ENCODE data around the gene PRR11.
"Not testable (repeated sequence)": the region's sequence is repeated elsewhere in the genome, so short reads cannot be mapped to it uniquely, and the experiment has no call there.

The PRR11 gene

DNA sequence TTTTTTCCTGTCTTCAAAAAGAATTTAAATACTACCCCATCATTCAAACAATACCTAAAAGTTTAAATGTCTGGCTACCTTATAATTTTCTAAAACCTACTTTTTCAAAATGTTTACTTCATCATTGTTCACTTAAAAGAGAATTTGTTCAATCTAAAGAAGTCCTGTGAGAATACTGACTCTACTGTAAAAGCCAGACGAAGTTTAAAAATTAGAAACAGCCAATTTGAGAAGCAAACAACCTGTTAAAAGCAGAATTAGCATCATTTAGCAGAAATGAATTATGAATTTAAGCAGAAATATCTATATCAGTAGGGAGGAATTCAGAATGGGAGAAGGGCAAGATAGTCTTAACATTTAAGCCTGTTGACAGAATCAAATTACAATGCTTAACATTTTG, 2.6 kb upstream of the PRR11 start:
- no peak for DNase-seq (ENCODE audit: low spot score)

DNA sequence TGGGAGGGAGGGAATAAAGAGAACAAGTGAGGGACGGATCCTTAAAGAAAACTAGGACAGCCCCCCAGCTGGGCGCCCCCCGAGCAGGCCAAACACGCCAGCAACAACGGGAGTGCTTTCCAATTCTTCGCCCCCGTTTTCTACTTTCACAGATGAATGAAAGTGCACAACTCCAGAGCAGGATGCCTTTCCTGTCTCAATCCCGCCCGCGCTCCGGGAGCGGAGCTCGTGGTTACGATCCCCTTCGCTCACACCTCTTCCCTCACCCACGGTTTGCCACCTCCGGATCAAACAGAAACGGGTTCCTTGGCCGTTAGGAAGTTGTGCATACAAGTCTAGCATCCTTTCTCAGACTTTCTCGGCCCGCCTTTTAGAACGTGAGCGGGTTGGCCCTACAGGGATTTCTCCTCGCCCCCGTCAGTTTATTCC, 1.2 kb upstream of the PRR11 start:
- DNase-seq (ENCODE audit: low spot score) = peak; percentile 80

DNA sequence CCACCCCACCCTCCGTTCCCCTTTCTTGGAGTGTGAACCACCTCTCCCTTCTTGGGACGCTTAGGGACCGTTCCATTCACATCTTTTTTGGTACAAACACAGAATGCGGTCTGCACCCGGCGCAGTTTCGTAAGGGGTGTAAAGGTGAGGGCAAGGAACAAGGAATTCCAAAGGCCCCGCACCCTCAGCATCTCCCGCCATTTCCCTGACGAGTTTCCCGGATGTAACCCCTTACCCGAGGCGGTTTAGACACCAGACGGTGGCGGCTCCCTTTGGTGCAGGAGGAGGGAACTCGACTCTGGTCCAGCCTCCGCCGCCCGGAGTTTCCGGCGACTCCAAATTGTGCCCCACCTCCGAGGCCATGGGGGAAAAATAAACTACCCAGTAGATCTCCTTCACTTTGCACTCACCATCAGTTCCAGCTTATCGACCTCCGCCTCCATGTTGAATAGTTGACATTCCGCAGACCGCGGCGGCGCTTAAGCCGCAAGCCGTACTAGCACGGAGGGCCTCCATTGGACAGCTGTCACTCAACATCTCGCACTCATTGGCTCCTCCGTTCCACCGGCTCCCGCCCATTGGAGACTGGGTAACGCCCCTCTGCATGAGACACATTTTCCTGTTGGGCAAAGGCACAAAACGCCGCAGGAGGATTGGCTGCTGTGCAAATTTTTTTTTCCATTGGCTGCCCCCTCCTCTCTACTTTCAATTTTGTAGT, 666 bp upstream of the PRR11 start, which contains the start of gene SKA2:
SKA2 (minus strand) TSS at position 466 of the 718 bp plus-strand sequence; CDS start at position 443, 23 bp downstream.
- peak; percentile 100 for DNase-seq (ENCODE audit: low spot score)

DNA sequence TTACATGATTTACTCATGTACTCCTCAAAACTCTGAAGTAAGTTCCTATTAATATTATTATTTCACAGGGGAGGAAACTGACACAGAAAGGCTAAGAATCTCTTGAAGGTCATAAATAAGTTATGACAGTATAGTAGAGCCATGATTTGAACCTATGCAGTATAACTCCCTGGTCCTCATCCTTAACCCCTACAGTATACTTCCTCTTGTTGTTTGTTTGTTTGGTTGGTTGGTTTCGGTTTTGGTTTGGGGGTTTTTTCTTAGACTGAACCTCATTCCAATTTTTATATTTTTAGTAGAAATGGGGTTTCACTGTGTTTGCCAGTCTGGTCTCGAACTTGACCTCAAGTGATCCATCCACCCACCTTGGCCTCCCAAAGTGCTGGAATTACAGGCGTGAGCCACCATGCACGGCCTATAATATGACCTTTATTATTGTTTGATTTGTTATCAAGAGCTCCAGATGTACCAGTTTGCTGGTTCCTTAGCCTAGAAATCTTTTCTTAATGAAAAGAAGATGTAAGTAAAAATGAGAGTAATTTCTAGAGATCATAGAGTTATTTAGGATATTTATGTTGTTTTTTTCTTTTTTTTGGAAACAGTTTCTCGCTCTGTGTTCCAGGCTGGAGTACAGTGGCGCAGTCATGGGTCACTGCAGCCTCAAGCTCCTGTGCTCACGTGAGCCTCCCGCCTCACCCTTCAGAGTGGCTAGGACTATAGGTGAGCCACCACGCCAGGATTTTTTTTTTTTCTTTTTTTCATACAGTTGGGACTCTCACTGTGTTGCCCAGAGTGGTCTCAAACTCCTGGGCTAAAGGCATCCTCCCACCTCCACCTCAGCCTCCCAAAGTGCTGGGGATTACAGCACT, 4.8 kb downstream of the PRR11 start:
- DNase-seq (ENCODE audit: low spot score) = no peak

DNA sequence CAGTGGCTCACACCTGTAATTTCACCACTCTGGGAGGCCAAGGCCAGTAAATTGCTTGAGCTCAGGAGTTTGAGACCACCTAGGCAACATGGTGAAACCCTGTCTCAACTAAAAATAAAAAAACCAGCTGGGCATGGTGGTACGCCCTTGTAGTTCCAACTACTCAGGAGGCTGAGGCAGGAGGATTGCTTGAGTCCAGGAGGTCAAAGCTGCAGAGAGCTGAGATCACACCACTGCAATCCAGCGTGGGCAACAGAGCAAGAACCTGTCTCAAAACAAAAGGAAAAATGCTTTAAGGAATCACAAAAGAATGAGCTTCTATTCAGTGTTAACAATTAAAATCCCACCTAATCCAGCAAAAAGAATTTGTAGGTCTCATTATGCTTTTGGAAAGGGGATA, 5.9 kb downstream of the PRR11 start:
- DNase-seq (ENCODE audit: low spot score) = no peak

DNA sequence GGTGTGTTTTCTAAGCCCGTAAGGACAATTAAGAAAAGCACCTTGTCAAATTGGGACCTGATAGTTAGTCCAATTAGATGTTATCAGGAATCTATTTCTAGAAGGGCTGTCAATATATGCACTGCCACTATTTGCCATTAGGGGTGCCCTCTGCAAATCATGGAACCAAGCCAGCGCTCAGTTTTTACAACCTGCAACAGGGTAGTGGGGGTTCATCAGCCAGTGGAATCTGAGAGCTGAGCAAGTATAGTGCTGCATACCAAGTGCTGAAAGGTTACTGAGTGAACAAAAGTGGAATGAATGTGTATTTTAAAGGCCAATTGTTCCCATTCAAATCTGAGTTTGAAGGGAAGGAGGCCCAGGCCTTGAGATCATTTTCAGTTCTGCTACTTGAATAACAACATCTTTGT, 10.4 kb downstream of the PRR11 start:
- DNase-seq (ENCODE audit: low spot score) = peak; percentile 78

DNA sequence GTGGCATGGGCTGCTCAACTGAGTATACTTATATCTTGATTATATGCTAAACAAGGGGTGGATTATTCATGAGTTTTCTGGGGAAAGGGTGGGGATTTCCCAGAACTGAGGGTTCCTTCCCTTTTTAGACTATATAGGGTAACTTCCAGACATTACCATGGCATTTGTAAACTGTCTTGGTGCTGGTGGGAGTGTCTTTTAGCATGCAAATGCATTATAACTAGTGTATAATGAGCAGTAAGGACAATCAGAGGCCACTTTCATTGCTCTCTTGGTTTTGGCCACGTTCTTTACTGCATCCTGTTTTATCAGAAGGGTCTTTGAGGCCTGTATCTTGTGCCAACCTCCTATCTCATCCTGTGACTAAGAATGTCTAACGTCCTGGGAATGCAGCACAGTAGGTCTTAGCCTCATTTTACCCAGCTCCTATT, 12.0 kb downstream of the PRR11 start:
- no peak for DNase-seq (ENCODE audit: low spot score)

DNA sequence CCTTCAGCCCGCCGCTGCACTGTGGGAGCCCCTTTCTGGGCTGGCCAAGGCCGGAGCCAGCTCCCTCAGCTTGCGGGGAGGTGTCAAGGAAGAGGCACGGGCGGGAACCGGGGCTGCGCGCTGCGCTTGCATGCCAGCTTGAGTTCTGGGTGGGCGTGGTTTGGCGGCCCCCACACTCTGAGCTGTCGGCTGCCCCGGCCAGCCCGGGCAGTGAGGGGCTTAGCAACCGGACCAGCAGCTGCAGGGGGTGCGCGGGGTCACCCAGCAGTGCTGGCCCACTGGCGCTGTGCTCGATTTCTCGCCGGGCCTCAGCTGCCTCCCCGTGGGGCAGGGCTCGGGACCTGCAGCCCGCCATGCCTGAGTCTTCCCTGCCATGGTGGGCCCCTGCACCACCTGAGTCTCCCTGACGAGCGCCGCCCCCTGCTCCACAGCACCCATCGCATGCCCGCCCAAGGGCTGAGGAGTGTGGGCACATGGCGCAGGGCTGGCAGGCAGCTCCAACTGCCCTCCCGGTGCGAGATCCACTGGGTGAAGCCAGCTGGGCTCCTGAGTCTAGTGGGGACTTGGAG, 17.0 kb downstream of the PRR11 start:
- no peak for DNase-seq (ENCODE audit: low spot score)

DNA sequence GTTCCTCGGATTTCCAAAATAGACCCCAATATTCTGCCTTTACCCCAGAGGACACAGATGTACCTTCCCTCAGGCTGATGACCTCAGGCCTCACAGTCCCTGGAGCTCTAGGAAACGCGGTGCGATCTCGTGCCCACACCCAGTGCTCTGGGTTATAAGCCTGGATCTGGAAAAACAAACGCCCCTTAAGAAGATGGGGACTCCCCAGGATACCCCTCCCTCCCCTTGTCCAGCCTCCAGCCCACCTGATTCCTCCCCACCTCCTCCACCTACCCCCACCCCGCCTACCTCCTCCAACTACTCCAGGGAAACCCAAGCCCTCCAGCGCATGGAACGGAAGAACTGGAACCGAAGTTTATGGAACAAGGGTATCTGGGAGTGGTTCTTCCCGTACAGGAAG, 19.1 kb downstream of the PRR11 start:
- no peak for DNase-seq (ENCODE audit: low spot score)

DNA sequence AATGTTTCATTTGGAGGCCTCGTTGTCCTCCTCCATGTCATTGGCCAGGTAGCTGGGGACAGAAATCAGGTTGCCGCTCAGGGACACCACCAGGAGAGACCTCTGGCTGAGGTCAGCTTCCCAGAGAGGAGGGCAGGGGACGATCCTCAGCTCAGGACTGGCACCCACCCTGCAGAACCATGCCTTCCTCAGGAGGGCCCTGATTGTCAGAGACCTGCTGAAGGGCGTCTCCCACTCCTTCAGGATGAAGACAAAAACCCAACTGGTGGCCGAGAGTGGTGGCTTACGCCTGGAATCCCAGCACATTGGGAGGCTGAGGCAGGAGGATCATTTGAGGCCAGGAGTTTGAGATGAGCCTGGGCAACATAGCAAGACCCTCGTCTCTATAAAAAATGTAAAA, 19.5 kb downstream of the PRR11 start:
- DNase-seq (ENCODE audit: low spot score) = no peak

DNA sequence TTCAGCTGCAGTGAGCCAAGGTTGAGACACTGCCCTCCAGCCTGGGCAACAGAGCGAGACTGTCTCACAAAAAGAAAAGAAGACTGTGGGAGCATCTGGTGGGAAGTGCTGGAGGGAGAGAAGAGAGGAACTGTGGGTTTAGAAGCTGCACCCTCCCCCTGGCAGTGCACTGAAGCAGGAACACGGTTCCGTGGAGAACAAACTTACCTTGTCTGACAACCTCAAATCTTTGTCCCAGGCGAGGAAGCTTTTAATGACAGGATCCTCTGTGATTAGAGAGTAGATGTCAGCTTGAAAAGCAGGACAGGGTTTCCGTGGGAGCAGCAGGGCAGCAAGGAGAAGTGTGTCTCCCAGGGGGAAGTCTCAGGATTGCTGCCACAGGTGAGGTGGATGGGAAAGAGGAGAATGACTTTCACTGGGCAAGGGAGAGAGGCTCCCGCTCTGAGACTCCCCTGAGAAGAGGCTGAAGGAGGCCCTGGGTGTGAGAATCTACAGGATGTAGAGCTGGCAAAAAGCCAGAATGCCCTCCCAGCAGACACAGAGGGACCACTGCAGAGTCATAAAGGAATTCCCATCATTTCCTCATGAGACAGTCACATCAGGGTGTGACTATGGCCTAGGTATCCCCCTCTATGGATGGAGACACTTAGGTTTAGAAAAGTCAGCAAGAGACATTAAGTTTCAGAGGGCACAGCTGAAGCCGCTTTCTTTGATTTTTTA, 22.9 kb downstream of the PRR11 start:
- DNase-seq (ENCODE audit: low spot score) = no peak

DNA sequence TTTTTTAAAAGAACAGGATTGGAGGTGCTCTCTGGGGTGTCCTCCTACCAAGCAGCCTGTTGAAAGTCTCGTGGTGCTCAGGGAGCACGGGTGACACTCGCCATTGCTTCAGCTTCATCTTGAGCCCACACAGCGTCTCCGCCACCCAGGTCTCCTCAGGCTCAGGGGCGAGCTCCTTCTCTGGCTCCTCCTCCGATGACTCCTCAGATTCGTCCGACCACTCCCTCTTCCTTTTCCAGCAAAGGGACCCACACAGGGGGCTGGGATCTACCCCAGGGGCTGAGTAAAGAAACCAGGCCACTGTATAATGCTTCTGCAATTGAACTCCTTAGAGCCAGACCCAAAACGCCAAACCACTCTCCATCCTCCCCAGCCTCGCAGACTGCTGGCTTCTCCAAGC, 24.1 kb downstream of the PRR11 start:
- not testable (repeated sequence) for DNase-seq (ENCODE audit: low spot score)

DNA sequence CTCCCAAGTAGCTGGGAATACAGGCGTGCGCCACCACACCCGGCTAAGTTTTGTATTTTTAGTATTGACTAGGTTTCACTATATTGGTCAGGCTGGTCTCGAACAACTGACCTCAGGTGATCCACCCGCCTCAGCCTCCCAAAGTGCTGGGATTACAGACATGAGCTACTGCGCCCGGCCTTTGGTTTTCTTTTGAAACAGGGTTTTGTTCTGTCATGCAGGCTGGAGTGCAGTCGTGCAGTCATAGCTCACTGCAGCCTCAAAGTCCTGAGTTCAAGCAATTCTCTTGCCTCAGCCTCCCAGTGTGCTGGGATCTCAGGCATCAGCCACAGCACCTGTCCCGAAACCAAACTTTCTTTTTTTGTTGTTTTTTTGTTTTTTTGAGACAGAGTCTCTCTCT, 25.1 kb downstream of the PRR11 start:
- no peak for DNase-seq (ENCODE audit: low spot score)

DNA sequence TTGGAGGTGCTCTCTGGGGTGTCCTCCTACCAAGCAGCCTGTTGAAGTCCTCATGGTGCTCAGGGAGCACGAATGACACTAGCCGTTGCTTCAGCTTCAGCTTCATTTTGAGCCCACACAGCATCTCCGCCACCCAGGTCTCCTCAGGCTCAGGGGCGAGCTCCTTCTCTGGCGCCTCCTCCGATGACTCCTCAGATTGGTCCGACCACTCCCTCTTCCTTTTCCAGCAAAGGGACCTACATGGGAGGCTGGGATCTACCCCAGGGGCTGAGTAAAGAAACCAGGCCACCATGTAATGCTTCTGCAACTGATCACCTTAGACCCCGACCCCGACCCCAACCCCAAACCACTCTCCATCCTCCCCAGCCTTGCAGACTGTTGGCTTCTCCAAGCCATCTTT, 25.9 kb downstream of the PRR11 start:
- no peak for DNase-seq (ENCODE audit: low spot score)

DNA sequence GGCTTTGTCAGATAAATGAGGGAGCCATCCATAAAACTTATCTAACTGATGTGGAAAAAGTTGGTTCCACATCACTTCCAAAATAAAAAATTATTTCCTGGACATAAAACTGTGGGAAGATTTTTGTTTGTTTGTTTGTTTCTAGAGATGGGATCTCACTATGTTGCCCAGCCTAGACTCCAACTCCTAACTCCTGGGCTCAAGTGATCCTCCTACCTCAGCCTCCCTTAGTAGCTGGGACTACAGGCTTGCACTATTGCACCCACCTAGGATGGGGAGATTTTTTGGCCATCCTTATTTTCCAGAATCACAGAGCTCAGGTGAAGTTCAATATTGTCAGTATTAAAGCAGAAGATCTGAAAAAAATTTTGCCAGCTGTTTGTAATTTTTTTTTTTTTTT, 30.5 kb downstream of the PRR11 start:
- no peak for DNase-seq (ENCODE audit: low spot score)

DNA sequence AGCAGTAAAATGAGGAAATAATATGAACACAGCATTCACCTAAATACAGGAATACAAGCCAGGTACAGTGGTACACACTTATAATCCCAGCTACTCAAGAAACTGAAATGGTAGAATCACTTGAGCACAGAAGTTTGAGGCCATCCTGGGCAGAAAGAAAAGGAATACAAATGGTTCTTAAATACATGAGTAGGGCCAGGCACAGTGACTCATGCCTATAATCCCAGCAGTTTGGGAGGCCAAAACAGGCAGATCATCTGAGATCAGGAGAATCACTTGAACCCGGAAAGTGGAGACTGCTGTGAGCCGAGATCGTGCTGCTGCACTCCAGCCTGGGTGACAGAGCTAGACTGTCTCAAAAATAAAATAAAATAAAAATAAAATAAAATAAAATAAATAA, 31.3 kb downstream of the PRR11 start:
- no peak for DNase-seq (ENCODE audit: low spot score)

DNA sequence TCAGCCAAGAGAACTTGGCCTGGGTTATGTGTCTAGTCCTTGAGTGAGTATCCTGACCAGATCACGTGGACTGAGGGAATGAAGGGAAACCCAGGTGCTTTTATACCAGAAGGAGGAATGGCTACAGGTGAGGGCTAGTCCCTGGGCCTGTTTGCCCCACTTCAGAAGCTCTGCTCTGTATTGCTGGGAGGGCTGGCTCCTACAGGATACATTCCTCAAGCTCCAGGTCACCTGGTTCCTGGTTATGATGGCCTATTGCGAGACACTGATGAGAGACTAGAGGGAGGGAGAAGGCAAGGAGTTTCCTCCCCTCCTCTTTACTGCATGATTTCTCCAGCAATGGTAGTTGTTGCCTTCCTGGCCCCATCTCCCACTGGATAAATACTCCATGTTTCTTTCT, 35.3 kb downstream of the PRR11 start:
- DNase-seq (ENCODE audit: low spot score) = no peak

DNA sequence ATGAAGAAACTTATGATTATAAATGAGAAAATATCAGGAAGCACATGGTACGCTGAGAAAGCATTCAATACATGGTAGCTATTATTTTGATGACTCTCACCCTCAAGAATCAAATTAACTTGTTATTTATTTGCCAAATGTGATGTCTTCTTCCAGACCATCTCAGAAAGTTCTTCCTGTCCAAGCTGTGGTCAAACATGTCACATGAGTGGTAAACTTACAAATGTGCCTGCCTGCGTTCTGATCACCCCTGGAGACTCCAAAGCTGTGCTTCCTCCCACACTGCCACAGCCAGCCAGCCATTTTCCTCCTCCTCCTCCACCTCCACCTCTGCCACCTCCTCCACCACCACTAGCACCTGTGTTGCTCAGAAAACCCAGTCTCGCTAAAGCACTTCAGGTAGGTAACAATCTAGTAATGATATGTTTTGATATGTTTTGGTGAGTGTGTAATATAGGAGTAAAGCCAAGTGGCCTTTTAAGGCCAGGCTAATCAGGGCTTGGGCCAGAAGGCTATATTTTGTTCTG, 37.9 kb downstream of the PRR11 start:
- no peak for DNase-seq (ENCODE audit: low spot score)

DNA sequence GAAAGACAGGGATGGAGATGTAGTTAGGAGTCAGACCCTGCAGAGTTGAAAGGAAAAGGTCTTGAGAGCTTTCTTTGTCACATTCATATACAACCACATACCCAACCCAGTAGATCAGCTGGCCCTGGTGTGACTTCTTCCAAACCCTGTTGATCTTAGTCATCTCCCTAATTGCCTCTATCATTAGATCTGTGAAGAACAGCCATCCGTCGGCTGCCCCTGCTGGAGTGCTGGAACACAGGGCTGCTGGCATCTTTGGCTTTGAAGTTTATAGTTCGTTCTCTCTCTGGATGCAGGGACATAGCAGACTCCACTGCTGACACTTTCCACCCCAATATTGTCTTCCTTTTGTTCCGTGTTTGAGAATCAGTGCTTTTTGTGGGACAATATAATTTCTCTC, 43.9 kb downstream of the PRR11 start:
- no peak for DNase-seq (ENCODE audit: low spot score)

DNA sequence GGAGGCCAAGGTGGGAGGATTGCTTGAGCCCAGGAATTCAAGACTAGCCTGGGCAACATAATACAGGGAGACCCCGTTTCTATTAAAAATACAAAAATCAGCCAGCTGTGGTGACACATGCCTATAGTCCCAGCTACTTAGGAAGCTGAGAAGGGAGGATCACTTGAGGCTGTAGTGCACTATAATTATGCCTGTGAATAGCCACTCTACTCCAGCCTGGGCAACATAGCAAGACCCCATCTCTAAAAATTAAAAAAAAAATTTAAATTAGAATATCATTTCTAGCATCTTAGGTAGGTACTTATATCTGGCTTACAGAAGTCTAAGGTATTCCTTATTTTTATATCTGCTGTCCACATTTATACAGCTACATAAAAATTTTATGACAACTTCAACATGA, 46.8 kb downstream of the PRR11 start:
- no peak for DNase-seq (ENCODE audit: low spot score)

DNA sequence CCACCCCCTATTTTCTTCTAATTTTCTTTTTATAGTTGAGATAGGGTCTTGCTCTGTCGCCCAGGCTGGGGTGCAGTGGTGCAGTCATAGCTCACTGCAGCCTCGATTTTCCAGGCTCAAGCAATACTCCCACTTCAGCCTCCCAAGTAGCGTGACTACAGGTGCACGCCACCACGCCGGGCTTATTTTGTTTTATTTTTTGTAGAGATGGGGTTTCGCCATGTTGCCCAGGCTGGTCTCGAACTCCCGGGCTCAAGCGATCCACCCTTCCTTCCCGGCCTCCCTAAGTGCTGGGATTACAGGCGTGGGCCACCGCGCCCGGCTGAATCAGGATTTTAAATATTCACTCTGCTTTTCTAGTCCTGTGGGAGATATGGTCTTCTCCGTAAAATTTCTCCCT, 63.8 kb downstream of the PRR11 start:
- DNase-seq (ENCODE audit: low spot score) = no peak

DNA sequence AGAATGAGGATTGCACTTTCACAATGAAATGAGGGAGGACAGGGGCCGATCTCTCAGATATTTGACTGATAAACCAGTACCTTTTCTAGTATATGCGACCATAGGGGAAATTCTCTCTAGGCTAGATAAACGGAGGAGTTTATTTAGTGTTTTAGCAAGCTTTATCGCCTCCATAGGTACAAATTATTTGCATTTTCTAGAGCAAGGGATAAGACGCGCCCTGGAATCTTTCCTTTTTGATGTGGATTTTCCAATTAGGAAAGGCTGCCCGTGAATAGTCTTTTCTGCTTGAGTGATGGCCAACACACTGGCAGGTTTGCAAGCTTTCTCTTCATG, 64.4 kb downstream of the PRR11 start:
- no peak for DNase-seq (ENCODE audit: low spot score)
